ENCODE results near the gene URAD. TPM values are rescaled to one million over a fixed set of nuclear protein-coding genes. Genes with fewer than 3 reads are reported as not detected.

URAD gene
- polyA plus RNA-seq, 2 of the 4 experiments (the other 2 are of a cell fraction): not detected

- no peak overlapping the region for H3K4me2 ChIP-seq
- H3K9me3 ChIP-seq: no peaks in the 10 kb centered on the region
- no peak overlapping the region for H3K27ac ChIP-seq
- DNase-seq (ENCODE audit: low read depth in 1 of 2, low spot score in 1 of 2) (no peak), ATAC-seq (no peak), FAIRE-seq (no peak)
- TF ChIP-seq CBX2 (IDR thresholded peaks at IDR 0.05; ENCODE audit: borderline replicate concordance, low read depth) (no peak), POLR2A (IDR thresholded peaks at IDR 0.05; ENCODE audit: low read length) (no peak), HDAC2 (IDR thresholded peaks at IDR 0.05) (no peak), E2F6 (IDR thresholded peaks at IDR 0.05; ENCODE audit: borderline replicate concordance, low read depth) (no peak), FOSL2 (IDR thresholded peaks at IDR 0.05) (no peak), FOSL2 (CRISPR knock-in tag; IDR thresholded peaks at IDR 0.05) (no peak), HMGXB4 (CRISPR knock-in tag; IDR thresholded peaks at IDR 0.05; ENCODE audit: borderline replicate concordance) (no peak), HOXB5 (CRISPR knock-in tag; IDR thresholded peaks at IDR 0.05) (no peak), CHD2 (IDR thresholded peaks at IDR 0.05; ENCODE audit: low read length, partially characterized antibody) (no peak), CTCF (IDR thresholded peaks at IDR 0.05) (no peak), SREBF2 (IDR thresholded peaks at IDR 0.05) (no peak), TFCP2L1 (CRISPR knock-in tag; IDR thresholded peaks at IDR 0.05) (no peak), REST (IDR thresholded peaks at IDR 0.05) (no peak), KDM5A (IDR thresholded peaks at IDR 0.05) (no peak), EHMT2 (IDR thresholded peaks at IDR 0.05; ENCODE audit: low read depth) (no peak), HOXA7 (CRISPR knock-in tag; IDR thresholded peaks at IDR 0.05) (no peak), MAX (IDR thresholded peaks at IDR 0.05) (no peak), EHF (CRISPR knock-in tag; IDR thresholded peaks at IDR 0.05) (no peak), EP300 (IDR thresholded peaks at IDR 0.05) (no peak)
- 59% methylated on average over 9 of the region's 9 CpGs for WGBS (ENCODE audit: missing lambda C conversion rate)
- ChIA-PET POLR2A (no interaction called here), CTCF (no interaction called here)
- no peak overlapping the region for H3K4me3 ChIP-seq
- no peaks in the 10 kb centered on the region for H3K4me1 ChIP-seq
These were observed 38.0 kb upstream of the URAD start for GRCh38 chr13:28026508-28026907.

GRCh38 chr13:28022848-28023518 is 34.5 kb upstream of the URAD start:
- no peak overlapping the region for H3K4me2 ChIP-seq
- no peaks in the 10 kb centered on the region for H3K4me1 ChIP-seq
- no peaks in the 10 kb centered on the region for H3K9me3 ChIP-seq
- DNase-seq (ENCODE audit: low read depth in 1 of 2, low spot score in 1 of 2): no peak
- ATAC-seq: no peak
- 47% methylated on average over 7 of the region's 9 CpGs for WGBS (ENCODE audit: missing lambda C conversion rate)
- no peak for TF ChIP-seq ZC3H11A (IDR thresholded peaks at IDR 0.05)
- TF ChIP-seq CEBPB (IDR thresholded peaks at IDR 0.05): no peak
- no peak for TF ChIP-seq E2F6 (IDR thresholded peaks at IDR 0.05; ENCODE audit: borderline replicate concordance, low read depth)
- ChIA-PET CTCF (no interaction called here), POLR2A (no interaction called here)
- H3K4me3 ChIP-seq: no peak overlapping the region
- FAIRE-seq: no peak
- H3K27ac ChIP-seq: no peak overlapping the region
